HG03196 (cell line): ENCODE results near the gene CCDC57.

Source experiments
- ATAC-seq: cut with Tn5 transposase; IDR thresholded peaks from one replicate; pipeline ENCODE4 v1.9.1; 2021; ENCODE audit not compliant: unreplicated experiment

Gene CCDC57

DNA sequence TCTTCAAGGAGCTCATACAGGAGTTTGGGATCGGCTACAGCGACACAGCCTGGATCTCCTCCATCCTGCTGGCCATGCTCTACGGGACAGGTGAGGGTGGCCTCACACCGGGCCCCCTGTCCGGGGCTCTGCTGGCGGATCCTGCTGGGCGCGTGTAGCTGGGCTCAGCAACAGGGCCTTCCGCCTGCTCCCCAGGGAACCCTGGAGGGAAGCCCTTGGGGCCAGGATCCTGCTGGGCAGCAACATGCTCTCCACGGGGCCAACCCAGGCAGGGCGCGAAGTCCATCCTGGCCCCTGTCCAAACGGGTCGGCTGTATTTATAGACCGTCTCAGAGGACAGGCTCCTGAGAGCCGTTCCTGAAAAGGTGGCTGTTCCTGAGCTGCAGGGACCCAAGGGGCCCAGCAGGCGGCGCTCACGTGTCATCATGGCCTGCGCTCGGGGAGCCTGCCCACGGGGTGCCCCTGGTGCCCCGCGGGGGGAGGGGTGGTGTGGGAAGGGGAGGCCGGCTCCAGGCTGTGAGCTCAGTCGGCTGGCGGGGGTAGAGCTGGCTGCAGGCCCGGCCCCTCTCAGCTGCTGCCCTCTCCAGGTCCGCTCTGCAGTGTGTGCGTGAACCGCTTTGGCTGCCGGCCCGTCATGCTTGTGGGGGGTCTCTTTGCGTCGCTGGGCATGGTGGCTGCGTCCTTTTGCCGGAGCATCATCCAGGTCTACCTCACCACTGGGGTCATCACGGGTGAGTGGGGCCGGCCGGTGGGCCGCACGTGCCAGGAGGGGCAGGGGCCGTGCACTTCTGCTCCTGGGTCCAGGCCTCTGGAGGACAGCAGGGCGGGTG, 23.7 kb upstream of the CCDC57 start:
- no peak for ATAC-seq

DNA sequence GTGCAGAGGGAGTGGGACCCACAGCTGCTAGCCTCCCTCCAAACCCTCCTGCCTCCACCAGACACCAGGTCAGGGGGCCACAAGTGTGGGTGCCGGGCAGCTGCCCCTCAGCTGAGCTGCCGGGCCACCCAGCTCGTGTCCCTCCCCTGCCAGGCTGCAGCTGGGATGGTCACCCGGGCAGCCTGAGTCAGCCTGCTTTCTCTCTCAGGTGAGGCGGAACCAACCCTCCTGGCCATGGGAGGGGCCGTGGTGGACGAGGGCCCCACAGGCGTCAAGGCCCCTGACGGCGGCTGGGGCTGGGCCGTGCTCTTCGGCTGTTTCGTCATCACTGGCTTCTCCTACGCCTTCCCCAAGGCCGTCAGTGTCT, 23.1 kb upstream of the CCDC57 start:
- no peak for ATAC-seq

DNA sequence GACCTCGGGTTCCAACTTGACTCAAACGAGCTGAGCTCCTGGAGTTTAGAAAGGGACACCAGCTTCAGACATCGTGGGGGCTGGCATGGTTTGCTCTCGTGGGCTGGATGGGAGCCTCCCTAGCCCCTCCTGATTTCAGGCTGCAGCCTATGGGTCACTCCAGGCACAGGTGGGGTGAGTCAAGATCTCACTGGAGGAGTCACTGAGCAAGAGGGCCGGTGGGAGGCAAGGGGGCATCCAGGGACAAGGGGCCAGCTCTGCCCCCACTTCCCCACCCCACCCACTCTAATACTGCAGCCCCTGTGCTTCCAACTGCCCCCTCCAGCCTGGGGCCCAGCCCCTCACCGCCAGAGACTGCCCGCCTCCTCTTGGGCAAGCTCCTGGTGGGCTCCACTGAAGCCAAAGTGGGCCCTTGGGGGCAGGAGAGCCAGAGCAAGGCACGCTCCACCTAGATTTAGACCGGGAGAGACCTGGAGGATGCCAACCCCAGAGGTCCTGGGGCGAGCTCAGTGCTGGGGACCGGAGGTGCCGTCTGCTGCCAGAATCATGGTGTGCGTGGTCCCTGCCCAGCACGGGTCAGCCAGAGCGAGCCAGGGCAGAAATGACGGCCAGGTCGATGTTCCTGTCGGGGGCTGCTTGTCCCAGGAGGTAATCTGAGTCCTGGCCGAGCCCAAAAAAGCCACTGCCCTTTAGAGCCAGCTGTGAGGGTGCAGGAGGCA, 22.6 kb upstream of the CCDC57 start:
- no peak for ATAC-seq

DNA sequence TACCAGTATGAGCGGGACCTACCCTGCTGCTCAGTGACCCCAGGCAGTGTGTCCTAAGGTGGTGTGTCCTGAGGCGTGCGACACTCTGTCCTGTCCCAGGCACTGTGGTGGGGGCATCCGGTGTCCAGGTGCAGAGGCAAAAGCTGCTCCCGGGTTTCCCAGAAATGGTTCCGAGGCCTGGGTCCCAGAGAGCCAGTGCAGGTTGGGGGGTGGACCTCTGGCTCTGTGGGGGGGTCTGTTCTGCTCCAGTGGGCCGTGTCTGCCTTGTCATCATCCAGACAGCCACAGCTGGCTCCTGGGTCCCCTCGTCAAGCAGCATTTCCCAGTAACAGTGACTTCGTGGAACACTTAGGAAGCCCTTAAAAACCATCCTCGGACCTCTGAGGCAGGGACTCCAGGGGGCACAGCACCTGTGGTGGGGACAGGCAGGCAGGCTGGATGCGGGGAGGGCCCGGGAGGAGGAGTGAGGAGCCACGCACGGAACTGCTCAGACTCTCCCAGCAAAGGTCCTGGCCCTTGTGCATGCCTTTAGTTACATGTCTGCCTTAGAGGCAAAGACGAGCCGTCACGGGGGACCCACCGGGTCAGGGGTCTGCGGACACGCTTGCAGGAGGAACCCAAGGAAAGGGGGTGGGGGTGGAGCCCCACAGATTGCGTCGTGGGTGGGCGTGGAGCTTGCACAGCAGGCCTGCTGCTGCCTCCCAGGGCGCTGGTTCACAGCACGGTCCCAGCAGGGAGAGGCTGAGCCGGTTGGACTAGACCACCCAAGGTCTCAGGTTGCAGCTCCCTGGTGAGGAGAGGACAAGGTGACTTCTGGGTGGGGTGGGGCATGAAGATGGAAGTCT, 21.8 kb upstream of the CCDC57 start:
- ATAC-seq = no peak

DNA sequence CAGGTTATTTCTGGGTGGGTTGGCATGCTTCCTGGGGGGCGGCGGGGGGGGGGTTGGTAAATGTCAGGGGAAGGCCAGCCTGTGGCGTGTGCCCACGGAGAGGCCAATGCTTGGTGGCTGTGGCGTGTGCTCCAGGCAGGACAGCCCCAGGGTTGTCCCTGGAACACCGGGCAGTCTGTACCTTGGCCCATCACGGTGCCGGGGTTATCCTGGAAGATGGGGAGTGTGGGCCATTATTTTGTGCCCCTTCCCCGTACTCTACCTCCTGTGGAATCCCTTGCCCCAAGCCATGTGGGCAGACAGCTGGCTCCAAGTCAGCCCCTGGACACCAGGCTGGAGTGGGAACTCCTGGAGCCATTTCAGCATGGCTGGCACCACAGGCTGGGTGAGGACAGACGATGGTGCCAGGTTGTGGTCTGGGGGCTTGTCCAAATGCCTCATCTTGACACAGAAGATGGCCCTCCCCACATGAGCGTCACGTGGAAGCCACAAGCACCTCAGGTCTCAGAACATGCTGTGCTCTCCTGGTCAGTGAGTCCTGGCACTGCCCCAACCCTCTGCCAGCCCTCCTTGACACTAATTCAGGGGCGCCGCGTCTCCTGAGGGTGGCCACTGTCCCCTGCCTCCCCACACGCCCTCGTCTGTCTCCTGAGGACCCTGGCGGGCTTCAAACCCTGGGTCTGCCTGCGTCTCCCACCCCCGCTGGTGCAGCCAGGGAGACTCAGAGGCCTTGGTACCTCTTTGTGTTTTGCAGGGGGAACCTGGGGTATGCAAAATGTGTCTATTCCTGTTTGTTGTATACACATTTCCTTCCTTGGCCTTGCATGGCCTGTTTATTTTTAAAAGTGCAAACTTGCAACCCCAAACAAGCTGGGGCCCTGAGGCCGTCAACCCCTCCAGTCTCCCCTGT, 20.5 kb upstream of the CCDC57 start:
- no peak for ATAC-seq

DNA sequence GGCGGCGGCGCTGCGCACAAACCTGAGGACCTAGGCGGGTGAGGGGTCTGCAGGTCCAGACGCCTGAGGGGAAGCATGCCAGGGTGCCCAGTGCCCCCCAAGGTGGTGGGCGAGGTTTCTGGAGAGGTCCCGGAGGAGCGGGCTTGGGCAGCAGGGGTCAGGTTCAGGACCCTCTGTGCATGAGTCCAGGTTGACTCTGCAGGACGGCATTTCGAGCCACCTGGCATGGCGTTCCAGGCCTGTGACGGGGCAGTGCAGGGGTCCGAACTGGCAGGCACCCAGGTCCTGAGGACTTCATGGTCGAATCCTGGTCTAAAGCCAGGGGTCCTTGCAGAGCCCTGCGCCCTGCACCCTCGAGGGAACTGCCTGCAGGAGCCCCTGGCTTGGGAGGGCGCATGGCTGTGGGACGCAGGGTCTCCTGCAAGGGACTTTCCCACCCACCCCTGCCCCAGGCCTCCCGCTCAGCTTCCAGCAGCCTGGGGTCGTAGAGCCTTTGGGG, 19.7 kb upstream of the CCDC57 start:
- no peak for ATAC-seq

DNA sequence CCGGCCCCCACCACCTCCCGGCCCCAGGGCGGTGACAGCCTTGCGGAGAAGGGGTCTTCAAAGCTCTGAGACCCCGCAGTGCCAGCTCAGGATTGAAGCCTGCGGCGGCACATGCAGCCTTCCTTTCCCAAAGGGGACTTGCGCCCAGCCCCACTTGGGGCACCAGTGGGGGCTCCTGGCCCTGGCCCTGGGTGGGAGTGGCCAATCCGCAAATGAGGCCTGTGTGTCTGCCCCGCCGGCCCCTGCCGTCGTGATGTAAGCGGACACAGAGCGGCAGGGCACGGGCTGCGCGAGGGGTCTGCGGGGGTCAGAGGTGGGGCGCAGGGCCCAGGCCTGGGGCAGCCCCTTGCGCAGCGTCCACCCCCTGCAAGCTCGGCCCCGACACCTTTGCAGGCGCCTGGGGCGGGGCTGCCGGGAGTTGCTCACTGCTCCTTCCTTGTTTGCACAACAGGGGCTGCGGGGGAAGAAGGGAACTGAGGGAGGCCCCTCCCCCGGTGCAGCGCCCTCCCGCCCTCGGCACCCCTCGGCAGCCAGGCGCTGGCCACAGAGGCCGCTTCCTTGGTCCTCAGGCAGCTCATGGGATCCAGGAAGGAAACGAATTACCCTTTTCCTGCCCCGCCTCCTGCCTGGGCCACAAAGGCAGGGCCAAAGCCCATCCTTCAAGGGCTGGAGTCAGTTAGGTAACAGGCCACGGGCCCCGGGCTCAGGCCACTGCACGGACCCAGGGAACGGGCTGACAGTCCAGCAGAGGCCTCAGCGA, 19.1 kb upstream of the CCDC57 start:
- ATAC-seq = no peak

DNA sequence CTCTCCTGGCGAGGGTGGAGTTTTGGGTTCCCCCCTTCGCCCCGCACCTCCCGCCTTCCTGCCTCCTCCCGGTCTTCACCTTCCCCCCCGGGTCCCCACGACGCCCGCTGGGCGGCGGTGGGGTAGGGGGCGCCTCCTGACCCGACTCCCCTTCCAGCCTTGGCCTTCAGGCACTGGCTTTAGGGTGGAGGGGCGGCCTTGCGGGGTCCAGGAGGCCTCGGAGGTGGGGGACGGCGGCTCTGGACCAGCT, 18.6 kb upstream of the CCDC57 start:
- no peak for ATAC-seq

DNA sequence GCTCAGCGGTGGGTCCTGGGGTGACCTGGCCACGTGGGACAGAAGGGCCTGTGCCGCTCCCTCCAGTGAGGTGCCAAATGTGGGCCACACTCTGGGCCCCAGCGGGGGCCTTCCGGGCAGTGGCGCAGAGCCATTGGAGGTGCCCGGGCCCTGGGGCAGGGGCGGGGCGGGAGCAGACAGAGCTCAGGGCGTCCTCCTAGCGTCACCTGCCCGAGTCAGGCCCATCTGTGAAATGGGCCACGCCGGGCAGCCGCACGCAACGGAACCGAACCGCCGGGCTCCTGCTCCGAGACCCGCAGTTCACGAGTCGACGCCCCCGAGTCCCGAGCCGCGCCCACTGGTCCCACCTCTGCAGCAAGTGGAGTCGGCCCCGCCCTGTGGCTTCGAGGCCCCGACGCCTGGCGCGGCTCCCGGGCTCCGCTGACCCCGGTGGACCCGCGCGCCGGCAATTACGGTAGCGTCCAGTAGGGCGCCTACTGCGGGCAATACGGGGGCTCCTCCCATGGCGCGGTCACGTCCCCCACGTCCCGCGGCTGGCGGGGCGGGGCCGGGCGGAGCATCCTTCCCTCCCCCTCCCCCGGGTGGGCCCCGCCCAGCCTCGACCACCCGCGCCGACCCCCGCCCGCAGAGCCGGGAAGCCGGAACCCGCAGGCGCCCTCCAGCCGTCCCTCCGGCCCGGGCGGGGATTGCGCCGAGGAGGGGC, 18.1 kb upstream of the CCDC57 start:
- ATAC-seq = no peak

DNA sequence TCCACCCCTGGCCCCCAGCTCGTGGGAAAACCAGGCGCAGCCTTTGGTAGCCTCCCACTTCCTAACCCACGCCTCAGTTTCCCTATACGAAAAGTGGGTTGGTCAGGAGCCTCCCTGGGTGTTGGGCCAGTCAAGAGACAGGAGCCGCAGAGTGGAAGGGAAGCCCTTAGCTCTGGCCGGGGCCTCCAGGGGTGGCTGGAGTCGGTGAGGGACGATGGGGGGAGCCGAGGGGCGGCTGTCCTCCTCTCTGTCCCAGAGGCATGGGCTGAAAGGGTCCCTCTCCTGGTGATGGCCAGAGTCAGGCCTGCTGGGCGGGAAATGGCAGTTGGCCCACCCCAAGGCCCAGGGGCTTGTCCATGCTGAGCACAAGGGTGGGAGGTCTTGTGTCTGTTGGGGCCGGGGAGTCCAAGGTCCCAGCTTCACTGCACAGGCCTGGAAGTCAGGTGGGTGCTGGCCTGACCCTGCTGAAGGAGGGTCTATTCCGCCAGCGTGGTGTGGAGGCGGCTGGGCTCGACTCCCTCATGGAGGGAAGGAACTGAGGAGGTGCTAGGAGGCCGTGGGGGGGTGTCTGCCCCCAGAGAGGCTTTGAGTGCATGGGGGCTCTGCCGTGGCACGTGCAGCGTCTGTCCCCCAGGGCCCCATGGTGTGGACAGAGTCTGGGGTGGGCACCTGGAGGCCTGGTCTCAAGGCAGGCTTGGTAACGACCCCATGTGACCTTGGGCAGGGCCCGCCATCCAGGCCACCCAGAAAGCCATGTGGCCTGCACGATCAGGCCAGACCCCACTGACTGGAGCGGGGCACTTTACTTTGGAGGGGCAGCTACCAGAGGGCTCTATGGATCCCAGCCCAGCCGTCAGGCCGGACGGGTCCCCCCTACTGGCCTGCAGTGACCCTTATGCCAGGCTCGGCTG, 17.3 kb upstream of the CCDC57 start:
- ATAC-seq = no peak

DNA sequence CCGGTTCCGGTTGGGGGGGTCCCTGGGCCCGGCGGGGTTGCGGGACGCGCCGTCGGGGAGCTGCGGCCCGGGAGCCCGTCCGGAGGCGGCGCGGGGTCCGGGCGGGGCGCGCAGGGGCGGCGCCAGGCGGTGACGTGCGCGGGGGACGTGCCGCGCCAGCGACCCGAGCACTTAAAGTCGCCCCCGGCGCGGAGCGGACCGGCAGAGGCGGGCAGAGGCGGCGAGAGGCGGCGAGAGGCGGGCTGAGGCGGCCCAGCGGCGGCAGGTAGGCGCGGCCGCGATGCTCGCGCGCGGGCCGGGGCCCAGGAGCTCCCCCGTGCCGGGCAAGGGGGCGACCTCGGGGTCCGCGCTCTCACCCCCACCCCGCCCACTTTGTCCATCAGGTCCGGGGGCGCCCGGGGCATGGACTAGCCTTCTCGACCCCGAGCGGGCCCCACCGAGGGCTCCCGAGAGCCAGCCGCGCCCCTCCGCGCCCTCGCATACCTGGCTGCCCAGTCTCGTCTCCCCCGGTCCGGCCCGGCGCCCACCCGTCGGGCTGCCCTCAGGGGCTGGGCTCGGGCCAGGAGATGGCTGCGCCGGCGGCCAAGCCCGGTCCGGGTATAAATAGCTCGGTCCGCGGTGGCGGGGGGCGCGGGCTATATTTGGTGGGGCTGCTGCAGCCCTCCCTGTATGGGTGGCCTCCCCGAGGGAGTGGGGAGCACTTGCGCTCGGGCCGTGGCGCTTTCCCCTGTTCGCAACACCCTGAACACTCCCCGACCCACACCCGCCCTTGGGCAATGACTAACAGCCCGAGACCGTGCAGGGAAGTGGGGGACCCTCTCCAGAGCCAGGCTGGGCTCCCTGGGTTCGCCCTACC, 16.4 kb upstream of the CCDC57 start, which contains the start of gene SLC16A3:
TSS of gene SLC16A3 (plus strand) at position 201 of the 856 bp plus-strand sequence. CDS start 6,967 bp downstream, outside the sequence.
- peak; percentile 33 for ATAC-seq

DNA sequence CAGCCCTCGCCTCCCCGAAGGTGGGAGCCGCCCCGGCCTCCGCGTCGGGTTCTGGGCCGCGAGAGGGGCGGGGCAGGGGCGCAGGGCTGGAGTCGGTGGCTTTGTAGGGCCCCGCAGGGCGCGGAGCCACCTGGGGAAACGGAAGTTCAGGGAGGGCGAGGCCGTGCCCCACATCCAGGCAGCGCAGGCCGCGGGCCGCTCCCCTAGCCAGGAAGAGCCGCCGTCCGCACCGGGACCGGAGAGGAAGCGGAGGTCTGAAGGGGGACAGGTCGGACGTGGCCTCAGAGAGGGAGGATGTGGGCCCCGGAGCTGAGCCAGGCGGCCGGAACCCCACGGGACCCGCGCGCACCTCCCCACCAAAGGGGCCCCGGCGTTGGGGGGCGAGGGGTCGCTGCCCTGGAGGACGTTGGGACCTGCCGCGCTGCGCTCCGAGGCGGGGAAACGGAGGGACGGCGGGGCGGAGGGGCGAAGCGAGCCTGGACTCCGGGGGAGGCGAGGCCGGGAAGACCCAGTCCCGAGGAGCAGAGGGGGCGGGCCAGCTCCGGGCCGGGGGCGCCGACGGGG, 15.7 kb upstream of the CCDC57 start:
- ATAC-seq = peak; percentile 31

DNA sequence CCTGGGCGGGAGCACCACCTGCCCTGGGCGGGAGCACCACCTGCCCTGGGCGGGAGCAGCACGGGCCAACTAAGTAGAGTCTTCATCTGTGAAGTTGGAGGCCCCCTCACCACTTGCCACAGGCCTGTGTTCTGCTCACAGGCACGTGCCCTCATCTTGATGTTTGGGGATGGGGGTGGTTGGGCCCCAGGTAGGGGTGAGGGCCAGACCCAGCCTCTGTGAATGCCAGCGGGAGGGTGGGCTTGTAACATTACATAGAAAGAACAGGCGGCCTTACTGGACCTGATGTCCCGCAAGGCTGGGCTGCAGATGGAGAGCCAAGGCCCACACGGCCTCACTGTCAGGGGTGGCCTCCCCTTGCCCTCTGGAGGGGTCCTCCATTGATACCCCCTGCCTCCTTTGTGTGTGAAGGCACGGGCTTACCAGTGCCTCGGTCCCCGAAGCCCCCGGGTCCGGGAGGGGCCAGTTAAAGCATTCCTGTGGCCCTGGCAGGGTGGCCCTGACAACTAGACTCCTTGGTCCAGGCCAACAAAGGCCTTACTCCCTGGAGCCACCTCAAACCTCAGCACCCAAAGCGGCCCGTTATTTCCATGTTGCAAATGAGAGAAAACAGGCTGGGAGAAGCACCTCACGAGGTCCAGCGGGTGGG, 15.1 kb upstream of the CCDC57 start:
- no peak for ATAC-seq

DNA sequence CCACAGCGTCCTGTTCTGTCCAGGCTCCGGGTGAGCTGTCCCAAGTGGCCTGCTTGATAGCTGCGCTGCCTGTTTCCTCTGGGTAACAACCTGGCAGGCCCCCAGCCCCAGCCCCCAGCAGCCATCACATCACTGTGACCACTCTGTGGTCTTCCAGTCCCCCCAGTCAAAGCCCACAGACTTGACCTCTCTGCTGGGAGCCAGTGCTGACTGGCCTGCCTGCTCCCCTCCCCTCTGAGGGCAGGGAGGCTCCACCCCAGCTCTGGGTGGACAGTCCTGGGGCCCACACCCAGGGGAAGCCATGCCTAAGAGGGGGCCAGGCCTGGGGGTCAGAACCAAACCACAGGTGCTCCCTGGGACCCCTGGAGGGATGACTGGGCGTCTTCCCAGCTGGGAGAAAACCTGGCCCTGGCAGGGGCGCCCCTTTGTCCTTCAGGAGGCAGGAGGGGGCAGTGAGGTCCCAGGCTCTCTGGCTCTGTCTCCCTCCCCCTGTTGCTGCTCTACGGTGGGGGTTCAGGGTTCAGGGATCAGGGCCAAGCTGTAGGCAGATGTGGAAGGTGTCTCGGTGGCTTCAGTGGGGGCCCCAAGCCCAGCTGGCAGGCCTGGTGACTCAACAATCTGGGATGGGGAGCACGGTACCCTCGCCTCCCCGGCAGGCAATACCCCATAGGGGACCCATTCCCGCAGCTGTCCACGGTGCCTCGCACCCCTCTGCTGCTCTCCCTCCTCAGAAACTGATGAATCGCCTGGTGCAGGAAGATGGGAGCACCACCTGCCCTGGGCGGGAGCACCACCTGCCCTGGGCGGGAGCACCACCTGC, 14.4 kb upstream of the CCDC57 start:
- no peak for ATAC-seq

DNA sequence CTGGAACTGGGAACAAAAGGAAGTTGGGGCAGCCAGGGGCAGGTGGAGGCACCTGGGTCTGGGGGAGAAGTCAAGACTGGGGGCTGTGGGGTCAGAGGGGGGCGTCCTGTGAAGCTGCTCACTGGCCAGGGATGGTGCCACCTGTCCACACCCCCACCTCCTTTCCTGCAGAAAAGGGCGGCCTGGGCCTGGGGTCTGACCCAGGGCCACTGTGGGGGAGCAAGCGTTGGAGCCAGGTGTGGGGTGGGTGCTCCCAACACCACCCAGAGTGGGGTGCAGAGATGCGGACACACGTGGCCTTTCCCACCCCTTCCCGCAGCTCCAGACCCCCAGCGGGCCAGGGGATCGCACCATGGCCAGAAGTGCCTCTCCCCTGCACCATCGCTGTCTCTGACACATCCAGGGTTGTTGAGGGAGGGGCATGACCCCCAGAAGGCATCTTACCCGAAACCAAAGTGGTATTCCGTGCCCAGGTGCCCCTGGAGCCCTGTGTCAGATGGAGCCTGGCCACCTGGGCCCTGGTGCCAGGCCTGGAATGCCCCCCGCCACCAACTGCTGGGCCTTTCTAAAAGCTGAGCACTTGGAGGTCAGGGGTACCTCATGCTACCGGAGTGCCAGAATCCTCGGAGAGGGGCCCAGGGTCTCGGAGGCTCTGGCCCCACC, 13.6 kb upstream of the CCDC57 start:
- no peak for ATAC-seq
